ENCODE measurements around the gene GNAI2.

GNAI2 gene

DNA sequence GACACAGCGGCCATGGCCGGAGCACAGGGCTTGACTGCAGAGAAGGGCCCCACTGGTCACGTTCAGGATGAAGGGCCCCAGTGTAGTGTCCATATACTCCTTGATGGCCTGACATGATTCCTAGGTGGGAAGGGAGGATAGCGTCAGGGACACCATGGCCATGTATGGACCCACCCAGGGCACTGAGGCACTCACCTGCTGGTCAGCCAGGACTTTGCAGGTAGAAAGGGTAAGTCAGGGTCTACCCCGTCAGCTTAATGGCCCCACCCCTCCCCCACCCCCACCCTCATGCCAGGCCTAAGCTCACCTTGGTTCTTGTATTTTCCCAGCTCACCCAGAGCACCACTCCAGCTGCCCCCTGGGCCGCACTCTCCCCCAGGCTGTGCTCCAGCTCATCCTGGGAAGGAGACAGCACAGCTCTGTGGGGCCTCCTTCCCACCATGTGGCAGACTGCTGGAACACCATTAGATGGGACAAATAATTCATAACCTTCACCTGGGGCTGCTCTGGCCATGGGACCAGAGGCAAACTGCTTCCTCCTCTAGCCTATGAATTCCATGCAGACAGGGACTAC is 64.8 kb downstream of the GNAI2 start:
- no peak for DNase-seq

DNA sequence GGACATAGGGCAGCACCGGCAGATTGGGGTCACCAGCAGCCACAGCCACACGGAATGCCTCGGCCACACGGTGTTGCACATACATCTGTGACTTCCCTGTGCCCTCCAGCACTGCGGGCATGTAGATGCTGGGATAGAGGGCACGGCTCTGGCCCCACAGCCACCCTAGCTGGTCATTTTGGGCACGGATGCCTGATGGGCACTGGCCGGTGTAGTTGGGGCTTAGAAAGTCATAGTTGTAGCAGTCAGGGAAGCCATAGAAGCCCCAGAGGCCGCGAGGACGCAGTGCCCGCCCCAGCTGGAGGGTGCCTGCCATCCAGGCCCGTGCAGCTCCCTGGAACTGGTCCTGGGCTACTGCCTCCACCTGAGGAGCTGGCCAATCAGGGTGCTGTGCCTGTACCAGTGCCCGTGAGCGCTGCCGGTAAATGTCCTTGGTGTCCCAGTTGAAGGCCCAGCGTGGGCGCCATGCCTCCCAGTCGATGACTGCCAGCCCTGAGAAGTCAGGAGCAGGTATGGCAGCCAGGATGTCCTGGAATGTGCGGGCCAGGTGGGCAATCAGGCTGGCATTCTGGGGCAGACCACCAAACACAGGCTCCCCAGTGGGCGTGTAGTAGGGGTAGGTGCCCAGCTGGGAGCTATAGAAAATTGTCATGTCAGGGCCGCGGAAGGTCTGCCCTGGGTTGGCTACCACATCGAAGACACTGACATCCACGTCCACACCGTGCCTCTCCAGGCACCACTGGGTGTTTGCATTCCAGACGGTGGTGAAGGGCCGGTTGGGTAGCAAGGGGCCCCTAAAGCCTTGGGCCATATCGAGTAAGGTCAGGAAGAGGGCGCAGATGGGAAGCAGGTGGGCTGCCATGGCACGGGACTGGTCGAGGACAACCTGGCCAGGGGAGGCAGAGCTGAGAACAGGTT is 66.3 kb downstream of the GNAI2 start:
- DNase-seq, result no peak

DNA sequence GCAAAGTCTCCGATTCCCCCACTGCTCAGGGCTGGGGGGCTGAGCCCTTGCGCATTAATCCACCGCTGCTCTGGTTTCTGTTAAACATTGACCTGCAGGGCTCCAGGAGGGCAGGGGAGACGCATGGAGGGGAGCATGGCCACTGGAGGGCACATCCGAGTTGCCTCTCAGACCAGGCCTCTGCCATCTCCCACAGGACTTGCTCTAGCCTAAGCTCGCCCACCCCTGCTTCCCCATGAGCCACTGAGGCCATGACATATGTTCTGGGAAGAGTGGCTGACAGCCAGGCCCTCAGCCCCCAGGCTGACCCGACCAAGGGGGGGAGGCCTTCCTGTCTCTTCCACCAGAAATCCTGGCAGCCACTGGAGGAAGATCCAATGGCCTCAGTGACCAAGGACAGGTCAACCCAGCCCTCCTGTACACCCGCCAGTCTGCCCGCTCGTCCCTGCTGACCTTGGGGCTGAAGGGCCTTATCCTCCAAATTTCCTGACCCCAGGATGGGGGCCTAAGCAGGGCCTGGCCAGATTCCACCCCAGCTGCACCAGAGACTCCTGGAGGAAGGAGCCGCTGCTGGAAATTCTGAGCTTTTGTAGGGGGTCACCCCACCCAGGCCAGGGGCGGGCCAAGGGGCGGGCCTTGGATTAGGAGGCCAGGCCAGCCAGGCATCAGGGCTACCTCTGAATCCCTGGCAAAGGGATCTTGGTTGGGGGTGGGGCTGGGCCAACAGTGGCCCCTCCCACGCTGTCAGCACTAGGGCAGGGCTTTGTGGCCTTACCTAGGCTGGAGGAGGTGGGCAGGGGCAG is 67.2 kb downstream of the GNAI2 start, which contains the start of gene HYAL1:
Gene HYAL1, minus strand, starts transcription at position 562 of the 803 bp plus-strand sequence. CDS start 618 bp downstream, outside the sequence.
- DNase-seq, result no peak

DNA sequence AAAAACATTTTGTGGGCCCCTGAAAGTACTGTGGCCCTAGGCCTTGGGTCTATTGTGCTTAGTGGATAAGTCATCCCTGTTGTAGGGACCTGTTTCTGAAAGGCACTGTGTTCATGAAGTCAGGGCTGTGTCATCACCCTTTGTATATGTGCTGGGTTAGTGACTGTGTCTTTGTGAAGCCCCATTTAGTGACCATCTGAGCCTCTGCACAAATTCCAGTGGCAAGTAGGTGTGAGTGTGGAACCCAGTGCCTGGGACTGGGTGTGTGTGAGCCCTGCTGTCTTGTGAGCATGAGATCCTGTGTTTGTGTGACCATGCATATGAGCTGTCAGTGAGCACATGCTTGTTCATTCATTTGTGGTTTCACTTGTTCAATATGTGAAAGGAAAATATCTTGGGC is 68.6 kb downstream of the GNAI2 start:
- DNase-seq, result no peak

Data from GOT3 (cell line).